ENCODE results near the gene ZFPM1. TPM values are rescaled to one million over a fixed set of nuclear protein-coding genes. Genes with fewer than 3 reads are reported as not detected.

The ZFPM1 gene
- total RNA-seq, 1 donor from 2014 or later = 1.7 TPM

DNA sequence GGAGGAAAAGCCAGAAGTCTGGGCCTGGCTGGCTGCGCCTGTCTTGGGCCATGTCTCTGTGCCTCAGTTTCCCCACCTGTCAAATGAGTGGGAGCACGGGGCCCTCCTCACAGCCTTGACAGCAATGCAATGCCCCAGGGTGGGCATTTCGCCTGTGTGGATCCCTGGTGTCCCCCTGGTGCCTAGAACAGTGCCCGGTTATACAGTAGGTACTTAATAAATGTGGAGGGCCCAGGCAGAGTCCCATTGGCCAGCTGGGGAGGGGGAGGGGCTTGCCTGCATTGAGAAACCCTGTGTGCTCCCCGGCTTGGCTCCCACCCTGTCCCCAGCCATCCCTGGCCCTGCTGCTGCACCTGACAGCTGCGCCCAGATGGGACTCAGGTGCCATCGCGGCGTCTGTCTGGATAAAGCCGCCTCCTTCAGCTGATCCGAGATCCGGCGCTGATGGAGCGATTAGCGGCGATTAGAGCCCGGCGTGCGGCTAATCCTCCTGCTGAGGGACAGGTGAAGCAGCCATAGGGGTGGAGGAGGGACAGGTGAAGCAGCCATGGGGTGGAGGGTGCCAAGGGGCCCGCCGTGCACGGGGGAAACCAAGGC lies 12.4 kb downstream of the ZFPM1 start:
- H3K27me3 ChIP-seq = no peaks in the 10 kb centered on the region
- H3K27ac ChIP-seq = no peak overlapping the region
- no peak overlapping the region for H3K4me3 ChIP-seq
- H3K9me3 ChIP-seq = no peaks in the 10 kb centered on the region
- H3K36me3 ChIP-seq = no peaks in the 10 kb centered on the region
- intact Hi-C loops (cut with DNase I) = no loop called here
- H3K4me1 ChIP-seq = peaks cover 8% of the 10 kb centered on the region
- TF ChIP-seq POLR2A (IDR thresholded peaks at IDR 0.05) = no peak
- no peak for TF ChIP-seq CTCF (IDR thresholded peaks at IDR 0.05)
- no peak for TF ChIP-seq POLR2AphosphoS5 (IDR thresholded peaks at IDR 0.05; ENCODE audit: insufficient read depth in 1 of 2, low read depth in 1 of 2)
- DNase-seq (ENCODE audit: extremely low spot score in 2 of 2) = no peak

GRCh38 chr16:88466175-88466862 lies 13.2 kb downstream of the ZFPM1 start:
- Histone ChIP-seq H3K27me3 (no peaks in the 10 kb centered on the region), H3K36me3 (no peaks in the 10 kb centered on the region), H3K9me3 (no peaks in the 10 kb centered on the region), H3K4me1 (peaks cover 8% of the 10 kb centered on the region), H3K27ac (no peak overlapping the region), H3K4me3 (no peak overlapping the region)
- no peak for DNase-seq (ENCODE audit: extremely low spot score in 2 of 2)
- TF ChIP-seq CTCF (IDR thresholded peaks at IDR 0.05) (no peak), POLR2AphosphoS5 (IDR thresholded peaks at IDR 0.05; ENCODE audit: insufficient read depth in 1 of 2, low read depth in 1 of 2) (no peak), POLR2A (IDR thresholded peaks at IDR 0.05) (no peak)
- intact Hi-C loops (cut with DNase I) = no loop called here

DNA sequence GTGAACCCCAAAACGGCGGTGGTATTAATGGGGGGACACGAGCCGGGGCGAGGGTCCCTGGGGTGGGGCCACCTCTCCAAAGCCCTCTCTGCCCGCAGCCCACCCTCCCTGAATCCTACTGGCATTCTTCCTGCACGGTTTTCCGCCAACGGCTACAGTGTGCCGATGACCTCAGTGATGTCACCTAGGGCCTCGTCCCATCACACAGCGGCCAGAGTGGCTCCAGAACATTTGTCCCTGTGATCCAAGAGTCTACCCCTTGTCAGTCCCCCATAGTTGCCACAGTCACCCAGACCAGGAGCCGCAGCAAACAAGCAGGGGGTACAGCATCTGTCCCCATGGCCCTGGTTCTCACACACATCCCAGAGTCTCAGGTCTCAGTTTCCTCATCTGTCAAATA lies 13.9 kb downstream of the ZFPM1 start:
- intact Hi-C loops (cut with DNase I) = no loop called here
- Histone ChIP-seq H3K27me3 (no peaks in the 10 kb centered on the region), H3K36me3 (no peaks in the 10 kb centered on the region), H3K9me3 (no peaks in the 10 kb centered on the region), H3K27ac (no peak overlapping the region), H3K4me1 (peaks cover 8% of the 10 kb centered on the region), H3K4me3 (no peak overlapping the region)
- TF ChIP-seq POLR2AphosphoS5 (IDR thresholded peaks at IDR 0.05; ENCODE audit: insufficient read depth in 1 of 2, low read depth in 1 of 2) (no peak), POLR2A (IDR thresholded peaks at IDR 0.05) (no peak), CTCF (IDR thresholded peaks at IDR 0.05) (no peak)
- DNase-seq (ENCODE audit: extremely low spot score in 2 of 2) = no peak

- Histone ChIP-seq H3K4me3 (no peak overlapping the region), H3K9me3 (no peaks in the 10 kb centered on the region), H3K36me3 (no peaks in the 10 kb centered on the region), H3K27ac (no peak overlapping the region), H3K4me1 (peaks cover 8% of the 10 kb centered on the region), H3K27me3 (no peaks in the 10 kb centered on the region)
- TF ChIP-seq POLR2A (IDR thresholded peaks at IDR 0.05) (no peak), POLR2AphosphoS5 (IDR thresholded peaks at IDR 0.05; ENCODE audit: insufficient read depth in 1 of 2, low read depth in 1 of 2) (no peak), CTCF (IDR thresholded peaks at IDR 0.05) (no peak)
- intact Hi-C loops (cut with DNase I) = no loop called here
- no peak for DNase-seq (ENCODE audit: extremely low spot score in 2 of 2)
These were observed 14.5 kb downstream of the ZFPM1 start for GRCh38 chr16:88467541-88467944.
